ENCODE data around the gene ROPN1. TPM values are rescaled to one million over a fixed set of nuclear protein-coding genes. Genes with fewer than 3 reads are reported as not detected.
"Not testable (repeated sequence)": the region's sequence is repeated elsewhere in the genome, so short reads cannot be mapped to it uniquely, and the experiment has no call there.

Gene ROPN1
- total RNA-seq, 3 donors from 2014 or later, result not detected

- H3K9me3 Mint-ChIP-seq; DNase-seq; ATAC-seq; H3K4me3 Mint-ChIP-seq; H3K36me3 Mint-ChIP-seq (ENCODE audit: insufficient read depth); H3K4me1 Mint-ChIP-seq (ENCODE audit: low read depth): not testable (repeated sequence)
- H3K27me3 Mint-ChIP-seq (ENCODE audit: low read depth), result peaks cover 27% of the 10 kb centered on the region
Measured at GRCh38 chr3:124017502-124017901, 25.6 kb upstream of the ROPN1 start.

GRCh38 chr3:124016483-124016882 lies 24.6 kb upstream of the ROPN1 start:
- not testable (repeated sequence) for DNase-seq; H3K36me3 Mint-ChIP-seq (ENCODE audit: insufficient read depth); H3K9me3 Mint-ChIP-seq; ATAC-seq; H3K4me1 Mint-ChIP-seq (ENCODE audit: low read depth); H3K4me3 Mint-ChIP-seq
- peaks cover 27% of the 10 kb centered on the region for H3K27me3 Mint-ChIP-seq (ENCODE audit: low read depth)

GRCh38 chr3:124014366-124014942 lies 22.5 kb upstream of the ROPN1 start:
- no peak overlapping the region for H3K4me3 Mint-ChIP-seq
- ATAC-seq, result no peak
- no peaks in the 10 kb centered on the region for H3K36me3 Mint-ChIP-seq (ENCODE audit: insufficient read depth)
- no peak for DNase-seq
- peaks cover 28% of the 10 kb centered on the region for H3K27me3 Mint-ChIP-seq (ENCODE audit: low read depth)
- H3K4me1 Mint-ChIP-seq (ENCODE audit: low read depth), result no peaks in the 10 kb centered on the region
- H3K9me3 Mint-ChIP-seq, result no peaks in the 10 kb centered on the region

GRCh38 chr3:124008321-124008720 lies 16.4 kb upstream of the ROPN1 start:
- H3K36me3 Mint-ChIP-seq (ENCODE audit: insufficient read depth); H3K4me1 Mint-ChIP-seq (ENCODE audit: low read depth); DNase-seq; ATAC-seq; H3K9me3 Mint-ChIP-seq; H3K4me3 Mint-ChIP-seq: not testable (repeated sequence)
- peaks cover 50% of the 10 kb centered on the region for H3K27me3 Mint-ChIP-seq (ENCODE audit: low read depth)

DNA sequence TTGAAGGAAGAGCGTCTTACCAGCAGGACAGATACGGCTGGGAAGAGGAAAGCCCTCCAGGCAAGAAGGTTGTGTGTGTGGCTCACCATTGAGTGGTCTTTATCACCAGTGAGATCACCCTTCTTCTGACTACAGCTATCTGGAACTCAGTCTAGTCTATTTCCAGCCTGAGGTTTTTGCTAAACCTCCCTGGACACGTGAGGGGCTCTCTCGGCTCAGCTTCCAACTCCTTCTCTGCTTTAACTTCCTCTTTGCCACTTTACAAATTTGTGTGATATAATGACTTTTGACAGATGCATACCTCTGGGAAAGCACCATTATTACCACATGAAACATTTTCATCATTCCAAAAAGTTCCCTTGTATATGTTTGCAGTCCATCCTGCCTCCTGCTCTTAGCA lies 15.3 kb upstream of the ROPN1 start:
- Mint-ChIP-seq H3K4me3 (no peak overlapping the region), H3K4me1 (ENCODE audit: low read depth) (no peaks in the 10 kb centered on the region), H3K36me3 (ENCODE audit: insufficient read depth) (no peaks in the 10 kb centered on the region), H3K9me3 (no peaks in the 10 kb centered on the region), H3K27me3 (ENCODE audit: low read depth) (peaks cover 50% of the 10 kb centered on the region)
- no peak for DNase-seq
- ATAC-seq, result no peak

- not testable (repeated sequence) for ATAC-seq; H3K36me3 Mint-ChIP-seq (ENCODE audit: insufficient read depth); H3K4me1 Mint-ChIP-seq (ENCODE audit: low read depth); DNase-seq; H3K4me3 Mint-ChIP-seq; H3K9me3 Mint-ChIP-seq
- H3K27me3 Mint-ChIP-seq (ENCODE audit: low read depth), result peaks cover 67% of the 10 kb centered on the region
Measured at GRCh38 chr3:124002405-124003079, 10.6 kb upstream of the ROPN1 start.

GRCh38 chr3:124001366-124001765 lies 9.4 kb upstream of the ROPN1 start:
- not testable (repeated sequence) for H3K36me3 Mint-ChIP-seq (ENCODE audit: insufficient read depth); H3K9me3 Mint-ChIP-seq; DNase-seq; ATAC-seq; H3K4me3 Mint-ChIP-seq; H3K4me1 Mint-ChIP-seq (ENCODE audit: low read depth)
- H3K27me3 Mint-ChIP-seq (ENCODE audit: low read depth), result peaks cover 63% of the 10 kb centered on the region

GRCh38 chr3:123997543-123997942 lies 5.6 kb upstream of the ROPN1 start:
- Mint-ChIP-seq H3K4me3 (no peak overlapping the region), H3K9me3 (no peaks in the 10 kb centered on the region), H3K36me3 (ENCODE audit: insufficient read depth) (no peaks in the 10 kb centered on the region), H3K27me3 (ENCODE audit: low read depth) (peaks cover 37% of the 10 kb centered on the region), H3K4me1 (ENCODE audit: low read depth) (no peaks in the 10 kb centered on the region)
- DNase-seq (no peak), ATAC-seq (no peak)

DNA sequence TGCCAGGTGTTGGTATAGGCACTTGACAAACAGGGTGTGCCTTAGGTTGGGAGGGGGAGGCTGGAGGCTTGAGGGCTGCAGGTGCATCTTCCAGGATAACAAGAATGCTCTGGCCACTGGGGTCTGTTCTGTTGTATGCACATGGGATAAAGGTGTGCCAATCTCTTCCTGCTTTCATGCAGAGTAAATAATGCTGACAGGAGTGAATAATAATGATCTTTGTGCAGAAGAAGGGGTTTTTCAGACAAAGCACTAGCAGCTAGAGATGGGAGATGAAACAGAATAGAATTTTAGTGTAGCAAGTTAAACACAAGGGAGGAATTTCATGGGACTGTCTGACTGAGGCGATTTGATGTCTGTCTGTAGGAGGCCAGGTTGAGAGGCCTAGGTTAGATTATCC lies 1.9 kb upstream of the ROPN1 start:
- no peak for ATAC-seq
- no peaks in the 10 kb centered on the region for H3K9me3 Mint-ChIP-seq
- no peak overlapping the region for H3K4me3 Mint-ChIP-seq
- no peak for DNase-seq
- peaks cover 2% of the 10 kb centered on the region for H3K4me1 Mint-ChIP-seq (ENCODE audit: low read depth)
- peaks cover 37% of the 10 kb centered on the region for H3K27me3 Mint-ChIP-seq (ENCODE audit: low read depth)
- no peaks in the 10 kb centered on the region for H3K36me3 Mint-ChIP-seq (ENCODE audit: insufficient read depth)

DNA sequence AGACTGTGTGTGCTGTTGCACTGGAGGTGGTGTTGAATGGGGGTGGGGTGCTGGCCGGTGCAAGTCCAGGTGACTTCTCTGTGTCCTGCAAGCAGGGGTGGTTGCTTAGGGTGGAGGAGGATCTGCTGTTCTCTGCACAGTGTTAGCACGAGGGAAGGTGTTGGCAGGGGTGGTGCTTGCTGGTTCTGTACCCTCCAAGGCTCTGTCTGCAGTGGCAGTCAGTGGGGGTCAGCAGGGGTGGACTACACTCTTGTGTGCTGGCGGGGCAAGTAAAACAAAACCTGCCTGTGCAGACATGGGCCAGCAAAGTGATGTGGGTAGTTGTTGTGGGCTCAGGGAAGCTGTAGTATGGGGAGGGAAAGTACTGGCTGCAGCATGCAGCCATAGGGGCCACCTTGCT lies 5.5 kb downstream of the ROPN1 start:
- Mint-ChIP-seq H3K27me3 (ENCODE audit: low read depth) (peaks cover 61% of the 10 kb centered on the region), H3K4me1 (ENCODE audit: low read depth) (no peaks in the 10 kb centered on the region), H3K9me3 (no peaks in the 10 kb centered on the region), H3K4me3 (no peak overlapping the region), H3K36me3 (ENCODE audit: insufficient read depth) (no peaks in the 10 kb centered on the region)
- ATAC-seq (no peak), DNase-seq (no peak)

GRCh38 chr3:123984957-123985356 lies 7.0 kb downstream of the ROPN1 start:
- no peak overlapping the region for H3K4me3 Mint-ChIP-seq
- peaks cover 64% of the 10 kb centered on the region for H3K27me3 Mint-ChIP-seq (ENCODE audit: low read depth)
- DNase-seq (no peak), ATAC-seq (no peak)
- H3K4me1 Mint-ChIP-seq (ENCODE audit: low read depth), result peaks cover 2% of the 10 kb centered on the region
- H3K36me3 Mint-ChIP-seq (ENCODE audit: insufficient read depth), result no peaks in the 10 kb centered on the region
- H3K9me3 Mint-ChIP-seq, result no peaks in the 10 kb centered on the region

GRCh38 chr3:123984350-123984749 lies 7.6 kb downstream of the ROPN1 start:
- Mint-ChIP-seq H3K4me3 (no peak overlapping the region), H3K27me3 (ENCODE audit: low read depth) (peaks cover 61% of the 10 kb centered on the region), H3K9me3 (no peaks in the 10 kb centered on the region), H3K36me3 (ENCODE audit: insufficient read depth) (no peaks in the 10 kb centered on the region), H3K4me1 (ENCODE audit: low read depth) (peaks cover 3% of the 10 kb centered on the region)
- no peak for ATAC-seq
- DNase-seq, result no peak

DNA sequence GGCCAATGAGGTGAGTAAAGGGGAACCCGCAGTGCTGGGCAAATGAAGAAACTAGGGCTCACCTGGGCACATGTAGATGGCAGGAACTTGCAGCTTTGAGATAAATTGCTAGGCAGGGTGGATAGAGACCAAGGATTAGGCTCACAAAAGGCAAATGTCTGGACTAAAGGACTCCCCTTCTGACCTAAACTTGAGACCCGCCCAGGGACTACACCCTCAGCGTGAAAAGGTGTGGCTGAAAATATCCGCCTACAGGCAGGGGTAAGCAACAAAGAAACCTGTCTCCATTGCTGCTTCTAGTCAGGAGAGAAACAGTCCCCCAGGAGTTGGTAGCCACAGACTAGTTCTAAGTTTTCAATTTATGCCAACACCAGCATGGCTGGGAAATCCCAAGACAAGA lies 10.6 kb downstream of the ROPN1 start:
- DNase-seq; H3K36me3 Mint-ChIP-seq (ENCODE audit: insufficient read depth); H3K4me1 Mint-ChIP-seq (ENCODE audit: low read depth); H3K9me3 Mint-ChIP-seq; H3K4me3 Mint-ChIP-seq; ATAC-seq: not testable (repeated sequence)
- peaks cover 40% of the 10 kb centered on the region for H3K27me3 Mint-ChIP-seq (ENCODE audit: low read depth)

DNA sequence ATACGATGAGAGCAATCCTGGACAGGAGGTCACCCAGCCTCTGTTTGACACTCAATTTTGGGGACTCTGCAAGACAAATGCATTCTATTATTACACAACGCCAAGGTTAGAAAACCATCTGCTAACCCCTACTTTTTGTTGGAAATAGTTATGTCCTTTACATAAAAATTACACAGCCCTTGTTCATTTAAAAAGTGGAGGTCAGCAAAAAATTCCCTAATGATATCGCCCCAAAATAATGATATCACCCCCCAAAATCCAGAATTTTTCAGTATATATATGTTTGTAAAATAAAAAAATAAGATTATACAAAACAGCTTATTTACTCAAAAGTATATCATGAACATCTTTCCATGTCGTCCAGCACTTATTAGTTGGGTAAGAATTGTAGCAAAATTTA lies 11.4 kb downstream of the ROPN1 start:
- H3K27me3 Mint-ChIP-seq (ENCODE audit: low read depth), result peaks cover 39% of the 10 kb centered on the region
- ATAC-seq (no peak), DNase-seq (no peak)
- H3K9me3 Mint-ChIP-seq, result no peaks in the 10 kb centered on the region
- H3K4me3 Mint-ChIP-seq, result no peak overlapping the region
- H3K36me3 Mint-ChIP-seq (ENCODE audit: insufficient read depth), result no peaks in the 10 kb centered on the region
- H3K4me1 Mint-ChIP-seq (ENCODE audit: low read depth), result peaks cover 3% of the 10 kb centered on the region

Data from activated T-cell treated with anti-CD3 and anti-CD28 coated beads, Interleukin-2, amount 50 U/mL, for 4 hours (primary cell).